ENCODE measurements around the gene CHST12.

The CHST12 gene

GRCh38 chr7:2431260-2431867, 28.0 kb downstream of the CHST12 start:
- Histone ChIP-seq H3K27me3 (ENCODE audit: control insufficient read depth, insufficient read depth, low read length) (no peaks in the 10 kb centered on the region), H3K36me3 (ENCODE audit: control insufficient read depth, insufficient read depth, low read length) (peaks cover 14% of the 10 kb centered on the region), H3K4me3 (ENCODE audit: low read depth, low read length) (no peak overlapping the region), H3K9me3 (ENCODE audit: control insufficient read depth, insufficient read depth, low read length) (no peaks in the 10 kb centered on the region), H3K9ac (ENCODE audit: low read depth, low read length) (no peak overlapping the region), H3K4me1 (ENCODE audit: control insufficient read depth, insufficient read depth, low read length) (no peaks in the 10 kb centered on the region)

GRCh38 chr7:2432910-2433712, 29.7 kb downstream of the CHST12 start:
- H3K9me3 ChIP-seq (ENCODE audit: control insufficient read depth, insufficient read depth, low read length): no peaks in the 10 kb centered on the region
- H3K36me3 ChIP-seq (ENCODE audit: control insufficient read depth, insufficient read depth, low read length): peaks cover 14% of the 10 kb centered on the region
- H3K4me1 ChIP-seq (ENCODE audit: control insufficient read depth, insufficient read depth, low read length): no peaks in the 10 kb centered on the region
- no peaks in the 10 kb centered on the region for H3K27me3 ChIP-seq (ENCODE audit: control insufficient read depth, insufficient read depth, low read length)
- no peak overlapping the region for H3K9ac ChIP-seq (ENCODE audit: low read depth, low read length)
- H3K4me3 ChIP-seq (ENCODE audit: low read depth, low read length): no peak overlapping the region

- no peaks in the 10 kb centered on the region for H3K4me1 ChIP-seq (ENCODE audit: control insufficient read depth, insufficient read depth, low read length)
- H3K9me3 ChIP-seq (ENCODE audit: control insufficient read depth, insufficient read depth, low read length): no peaks in the 10 kb centered on the region
- no peak overlapping the region for H3K9ac ChIP-seq (ENCODE audit: low read depth, low read length)
- H3K36me3 ChIP-seq (ENCODE audit: control insufficient read depth, insufficient read depth, low read length): peaks cover 14% of the 10 kb centered on the region
- no peaks in the 10 kb centered on the region for H3K27me3 ChIP-seq (ENCODE audit: control insufficient read depth, insufficient read depth, low read length)
- H3K4me3 ChIP-seq (ENCODE audit: low read depth, low read length): no peak overlapping the region
These were observed 30.5 kb downstream of the CHST12 start for GRCh38 chr7:2433713-2434550.

GRCh38 chr7:2435146-2435545, 31.7 kb downstream of the CHST12 start:
- Histone ChIP-seq H3K9ac (ENCODE audit: low read depth, low read length) (no peak overlapping the region), H3K36me3 (ENCODE audit: control insufficient read depth, insufficient read depth, low read length) (peaks cover 14% of the 10 kb centered on the region), H3K9me3 (ENCODE audit: control insufficient read depth, insufficient read depth, low read length) (no peaks in the 10 kb centered on the region), H3K27me3 (ENCODE audit: control insufficient read depth, insufficient read depth, low read length) (no peaks in the 10 kb centered on the region), H3K4me3 (ENCODE audit: low read depth, low read length) (no peak overlapping the region), H3K4me1 (ENCODE audit: control insufficient read depth, insufficient read depth, low read length) (no peaks in the 10 kb centered on the region)

- peaks cover 14% of the 10 kb centered on the region for H3K36me3 ChIP-seq (ENCODE audit: control insufficient read depth, insufficient read depth, low read length)
- no peak overlapping the region for H3K4me3 ChIP-seq (ENCODE audit: low read depth, low read length)
- H3K27me3 ChIP-seq (ENCODE audit: control insufficient read depth, insufficient read depth, low read length): no peaks in the 10 kb centered on the region
- no peak overlapping the region for H3K9ac ChIP-seq (ENCODE audit: low read depth, low read length)
- H3K9me3 ChIP-seq (ENCODE audit: control insufficient read depth, insufficient read depth, low read length): no peaks in the 10 kb centered on the region
- H3K4me1 ChIP-seq (ENCODE audit: control insufficient read depth, insufficient read depth, low read length): no peaks in the 10 kb centered on the region
These were observed 33.1 kb downstream of the CHST12 start for GRCh38 chr7:2436341-2437104.

- Histone ChIP-seq H3K4me1 (ENCODE audit: control insufficient read depth, insufficient read depth, low read length) (no peaks in the 10 kb centered on the region), H3K9ac (ENCODE audit: low read depth, low read length) (no peak overlapping the region), H3K9me3 (ENCODE audit: control insufficient read depth, insufficient read depth, low read length) (no peaks in the 10 kb centered on the region), H3K27me3 (ENCODE audit: control insufficient read depth, insufficient read depth, low read length) (no peaks in the 10 kb centered on the region), H3K36me3 (ENCODE audit: control insufficient read depth, insufficient read depth, low read length) (peaks cover 14% of the 10 kb centered on the region), H3K4me3 (ENCODE audit: low read depth, low read length) (no peak overlapping the region)
These were observed 33.7 kb downstream of the CHST12 start for GRCh38 chr7:2437136-2437535.

- no peaks in the 10 kb centered on the region for H3K4me1 ChIP-seq (ENCODE audit: control insufficient read depth, insufficient read depth, low read length)
- no peak overlapping the region for H3K4me3 ChIP-seq (ENCODE audit: low read depth, low read length)
These were observed 34.2 kb downstream of the CHST12 start for GRCh38 chr7:2437537-2438148.

GRCh38 chr7:2438186-2438585, 34.8 kb downstream of the CHST12 start:
- H3K4me3 ChIP-seq (ENCODE audit: low read depth, low read length): no peak overlapping the region
- no peak overlapping the region for H3K9ac ChIP-seq (ENCODE audit: low read depth, low read length)
- H3K36me3 ChIP-seq (ENCODE audit: control insufficient read depth, insufficient read depth, low read length): peaks cover 5% of the 10 kb centered on the region
- no peaks in the 10 kb centered on the region for H3K4me1 ChIP-seq (ENCODE audit: control insufficient read depth, insufficient read depth, low read length)
- H3K27me3 ChIP-seq (ENCODE audit: control insufficient read depth, insufficient read depth, low read length): no peaks in the 10 kb centered on the region
- no peaks in the 10 kb centered on the region for H3K9me3 ChIP-seq (ENCODE audit: control insufficient read depth, insufficient read depth, low read length)

More at GRCh38 chr7:2437537-2438148, 34.2 kb downstream of the CHST12 start:
- Histone ChIP-seq H3K27me3 (ENCODE audit: control insufficient read depth, insufficient read depth, low read length) (no peaks in the 10 kb centered on the region), H3K9me3 (ENCODE audit: control insufficient read depth, insufficient read depth, low read length) (no peaks in the 10 kb centered on the region), H3K36me3 (ENCODE audit: control insufficient read depth, insufficient read depth, low read length) (peaks cover 10% of the 10 kb centered on the region), H3K9ac (ENCODE audit: low read depth, low read length) (no peak overlapping the region)

GRCh38 chr7:2438775-2439174, 35.4 kb downstream of the CHST12 start:
- Histone ChIP-seq H3K4me3 (ENCODE audit: low read depth, low read length) (no peak overlapping the region), H3K27me3 (ENCODE audit: control insufficient read depth, insufficient read depth, low read length) (no peaks in the 10 kb centered on the region), H3K9ac (ENCODE audit: low read depth, low read length) (no peak overlapping the region), H3K4me1 (ENCODE audit: control insufficient read depth, insufficient read depth, low read length) (no peaks in the 10 kb centered on the region), H3K36me3 (ENCODE audit: control insufficient read depth, insufficient read depth, low read length) (no peaks in the 10 kb centered on the region), H3K9me3 (ENCODE audit: control insufficient read depth, insufficient read depth, low read length) (no peaks in the 10 kb centered on the region)

- Histone ChIP-seq H3K9me3 (ENCODE audit: control insufficient read depth, insufficient read depth, low read length) (no peaks in the 10 kb centered on the region), H3K4me1 (ENCODE audit: control insufficient read depth, insufficient read depth, low read length) (no peaks in the 10 kb centered on the region), H3K36me3 (ENCODE audit: control insufficient read depth, insufficient read depth, low read length) (no peaks in the 10 kb centered on the region), H3K27me3 (ENCODE audit: control insufficient read depth, insufficient read depth, low read length) (no peaks in the 10 kb centered on the region), H3K4me3 (ENCODE audit: low read depth, low read length) (no peak overlapping the region), H3K9ac (ENCODE audit: low read depth, low read length) (no peak overlapping the region)
These were observed 37.3 kb downstream of the CHST12 start for GRCh38 chr7:2440608-2441245.

Measured in iPS-15b (cell line).